Common myeloid progenitor, CD34-positive (primary cell): ENCODE measurements around the gene ZNF672.

Experiments used
- CTCF ChIA-PET: fragments of 350-600 bp; sonication (Branson Sonifier 250); formaldehyde crosslinking; loops from one replicate; lab custom pipeline; 2021; ENCODE audit warnings: antibody characterized with exemption; lab: Charles Lee
- POLR2A ChIA-PET: fragments of 350-600 bp; sonication (Branson Sonifier 250); formaldehyde crosslinking; loops from one replicate; lab custom pipeline; 2021; ENCODE audit warnings: antibody characterized with exemption; lab: Charles Lee
- DNase-seq, 3 donors: peaks; one replicate each; pipeline versions ENCODE4 v3.0.0 to v3.0.0-alpha.2; 2013
- H3K27ac ChIP-seq, 2 experiments: 1 replicate in 1 of 2; 2 replicates in 1 of 2; pipeline ENCODE4 v1.7.0; 2013; ENCODE audit warnings: inconsistent platforms in 2 of 2, low read length in 2 of 2, mild to moderate bottlenecking in 2 of 2, low read depth in 1 of 2, moderate library complexity in 1 of 2; ENCODE audit not compliant: severe bottlenecking in 2 of 2, insufficient read depth in 1 of 2, poor library complexity in 1 of 2
- H3K27me3 ChIP-seq, 5 experiments: replicated peaks in 2 of 5; 1 replicate in 3 of 5; 2 replicates in 2 of 5; pipeline versions ENCODE4 v1.6.1 to v1.7.0; 2013; ENCODE audit warnings: low read length in 4 of 5, mild to moderate bottlenecking in 2 of 5, moderate library complexity in 2 of 5, inconsistent platforms in 1 of 5; ENCODE audit not compliant: insufficient read depth in 5 of 5, control insufficient read depth in 4 of 5
- H3K36me3 ChIP-seq, 4 experiments: 1 replicate in 2 of 4; 2 replicates in 2 of 4; pipeline versions ENCODE4 v1.6.1 to v1.7.0; 2013; ENCODE audit warnings: low read length in 3 of 4, control low read depth in 1 of 4, mild to moderate bottlenecking in 1 of 4; ENCODE audit not compliant: control insufficient read depth in 4 of 4, insufficient read depth in 4 of 4
- H3K4me1 ChIP-seq, 4 experiments: 1 replicate in 3 of 4; 2 replicates in 1 of 4; pipeline versions ENCODE4 v1.6.1 to v1.7.1; 2013; ENCODE audit warnings: low read length in 3 of 4, mild to moderate bottlenecking in 3 of 4, control low read depth in 1 of 4, inconsistent platforms in 1 of 4, moderate library complexity in 1 of 4; ENCODE audit not compliant: control insufficient read depth in 4 of 4, insufficient read depth in 4 of 4; ENCODE audit errors: control extremely low read depth in 1 of 4
- H3K4me3 ChIP-seq, 7 experiments: 1 replicate in 4 of 7; 2 replicates in 3 of 7; pipeline versions ENCODE4 v1.5.1 to v1.7.0; 2013; ENCODE audit warnings: mild to moderate bottlenecking in 7 of 7, low read length in 6 of 7, moderate library complexity in 6 of 7, inconsistent platforms in 2 of 7, low read depth in 2 of 7, control low read depth in 1 of 7; ENCODE audit not compliant: insufficient read depth in 4 of 7, control insufficient read depth in 1 of 7; ENCODE audit errors: extremely low read depth in 1 of 7
- H3K9me3 ChIP-seq, 5 experiments: 1 replicate in 4 of 5; 2 replicates in 1 of 5; pipeline versions ENCODE4 v1.6.1 to v1.7.1; 2013; ENCODE audit warnings: low read length in 4 of 5, mild to moderate bottlenecking in 2 of 5, inconsistent platforms in 1 of 5, low read depth in 1 of 5, moderate library complexity in 1 of 5; ENCODE audit not compliant: control insufficient read depth in 4 of 5, insufficient read depth in 2 of 5; ENCODE audit errors: control extremely low read depth in 1 of 5
- WGBS: methylation state at CpG from one replicate; pipeline ENCODE4 v1.1.5; 2013; ENCODE audit not compliant: insufficient coverage; 5-methylcytosine and 5-hydroxymethylcytosine counted together

ZNF672 gene

DNA sequence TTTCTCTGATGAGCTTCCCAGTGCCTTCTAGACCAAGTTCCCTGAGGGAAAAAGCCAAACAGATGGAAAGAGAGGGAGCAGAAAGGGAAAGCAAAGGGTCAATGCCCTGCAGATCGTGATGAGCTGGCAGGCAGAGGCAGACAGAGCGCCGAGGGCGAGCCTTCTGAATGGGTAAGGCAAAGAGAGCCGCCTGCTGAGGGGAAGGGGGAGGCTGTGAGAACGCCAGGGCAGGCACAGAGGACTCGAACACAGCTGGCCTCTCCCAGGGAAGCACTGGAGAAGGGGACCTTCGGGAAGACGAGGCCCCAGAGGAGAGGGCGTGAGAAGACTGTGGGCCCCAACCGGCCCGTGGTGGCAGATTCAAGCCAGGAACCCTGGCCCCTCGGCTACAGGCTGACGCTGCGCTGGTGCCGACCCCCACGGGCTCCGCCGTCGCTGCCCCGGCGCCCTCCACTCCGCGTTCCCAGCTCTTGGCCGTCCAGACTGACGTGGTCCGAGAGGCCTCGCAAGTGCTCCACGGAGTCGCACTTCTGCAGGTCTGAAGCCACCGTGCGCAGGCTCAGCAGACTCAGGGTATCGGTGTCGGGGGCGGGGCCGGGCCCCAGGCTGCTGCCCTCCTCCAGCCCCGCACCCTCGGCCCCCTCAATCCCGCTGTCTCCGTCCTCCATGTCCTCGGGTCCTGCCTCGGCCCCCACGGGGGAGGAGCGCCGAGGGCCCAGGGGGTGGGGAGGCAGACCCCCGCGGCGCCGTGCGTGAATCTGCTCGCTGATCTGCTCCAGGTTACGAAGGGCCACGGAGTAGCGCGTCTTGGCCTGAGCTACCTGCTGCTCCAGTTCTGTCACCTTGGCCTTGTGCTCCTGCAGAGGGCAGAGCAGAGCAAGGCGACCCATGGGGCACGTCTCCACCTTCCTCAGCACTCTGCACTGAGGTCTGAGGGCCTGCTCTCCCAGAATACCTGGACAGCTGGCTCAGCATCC, 26.2 kb upstream of the ZNF672 start:
- no peak for DNase-seq
- WGBS, result 97% methylated on average over 53 of the region's 57 CpGs
- no peak overlapping the region for H3K4me3 ChIP-seq
- ChIA-PET POLR2A (no interaction called here), CTCF (interaction anchor here (0.9 to 11.5 kb wide), 4 partner anchors 10 to 200 kb away, joined by 3 to 186 read pairs (median 9); partner anchors contain the start of gene OR14I1)
- peaks cover 10 to 60% (median 45%) of the 10 kb centered on the region in 4 experiments for H3K36me3 ChIP-seq
- peaks cover 2 to 30% (median 24%) of the 10 kb centered on the region in 4 experiments for H3K4me1 ChIP-seq
- no peaks in the 10 kb centered on the region for H3K9me3 ChIP-seq
- no peak overlapping the region for H3K27ac ChIP-seq
- no peaks in the 10 kb centered on the region for H3K27me3 ChIP-seq

DNA sequence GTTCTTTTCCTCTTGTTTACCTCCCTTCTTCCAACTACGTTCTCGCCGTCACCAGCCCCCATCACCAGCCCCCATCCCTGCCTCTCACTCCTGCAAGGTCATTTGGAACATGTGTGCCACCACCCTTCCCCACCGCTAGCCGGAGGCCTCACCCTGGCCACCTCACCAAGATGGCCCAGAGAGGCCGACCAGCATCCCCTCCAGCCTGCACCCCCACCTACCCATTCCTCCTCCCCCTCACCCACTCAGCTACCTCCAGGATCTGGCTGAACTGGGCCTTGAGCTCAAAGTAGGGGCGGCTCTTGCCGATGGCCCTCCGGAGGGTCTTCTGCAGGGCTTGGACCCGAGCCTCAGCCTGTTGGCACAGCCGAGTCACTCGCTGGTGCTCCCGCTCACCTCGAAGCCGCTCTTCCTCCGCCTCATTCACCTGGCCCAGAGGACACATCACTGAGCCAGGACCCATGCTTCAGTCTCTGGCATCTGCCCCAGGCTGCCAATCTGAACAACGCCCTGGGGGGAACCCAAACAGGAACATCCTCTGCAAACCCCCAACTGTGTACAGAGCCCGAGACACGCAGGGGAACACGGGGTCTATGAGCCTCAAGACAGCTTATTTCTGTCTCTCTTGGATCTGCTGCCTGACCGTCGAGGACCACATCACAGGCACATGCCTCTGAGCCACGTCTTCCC, 25.1 kb upstream of the ZNF672 start:
- ChIA-PET CTCF (interaction anchor here (0.9 to 11.5 kb wide), 3 partner anchors 9 to 201 kb away, joined by 3 to 186 read pairs (median 9); partner anchors contain the start of gene OR14I1), POLR2A (no interaction called here)
- Histone ChIP-seq H3K4me1 (peaks cover 0 to 31% (median 25%) of the 10 kb centered on the region in 4 experiments), H3K4me3 (no peak overlapping the region), H3K36me3 (peaks cover 10 to 60% (median 45%) of the 10 kb centered on the region in 4 experiments), H3K27ac (no peak overlapping the region), H3K27me3 (no peaks in the 10 kb centered on the region), H3K9me3 (no peaks in the 10 kb centered on the region)
- no peak for DNase-seq
- WGBS, result 97% methylated on average over 20 of the region's 23 CpGs

DNA sequence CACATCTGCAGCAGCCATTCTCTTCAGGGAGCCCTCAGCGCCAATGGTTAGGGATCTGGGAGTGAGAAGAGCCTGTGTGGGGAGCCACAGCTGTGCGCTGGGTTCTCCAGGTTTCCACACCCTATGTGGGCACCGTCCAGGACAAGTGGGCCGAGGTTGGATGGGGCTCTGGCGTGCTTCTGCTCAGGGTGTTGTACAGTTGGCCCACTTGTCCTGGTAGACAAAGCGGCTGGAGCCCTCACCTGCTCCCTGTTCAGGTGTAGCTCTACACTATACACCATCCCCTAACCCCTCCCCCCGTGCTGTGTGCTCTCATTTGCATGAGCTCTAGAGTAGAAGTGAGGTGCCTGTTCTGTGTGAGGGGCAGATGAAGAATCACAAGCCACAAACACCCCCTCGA, 24.5 kb upstream of the ZNF672 start:
- CTCF ChIA-PET, result interaction anchor here (0.6 to 11.5 kb wide), 5 partner anchors 11 to 217 kb away, joined by 3 to 186 read pairs (median 3); partner anchors contain the start of gene OR14I1
- H3K27ac ChIP-seq, result no peak overlapping the region
- POLR2A ChIA-PET, result no interaction called here
- H3K36me3 ChIP-seq, result peaks cover 10 to 64% (median 46%) of the 10 kb centered on the region in 4 experiments
- DNase-seq, result no peak
- WGBS, result 95% methylated on average over 3 of the region's 8 CpGs
- no peak overlapping the region for H3K4me3 ChIP-seq
- no peaks in the 10 kb centered on the region for H3K9me3 ChIP-seq
- no peaks in the 10 kb centered on the region for H3K27me3 ChIP-seq
- H3K4me1 ChIP-seq, result peaks cover 0 to 31% (median 25%) of the 10 kb centered on the region in 4 experiments

DNA sequence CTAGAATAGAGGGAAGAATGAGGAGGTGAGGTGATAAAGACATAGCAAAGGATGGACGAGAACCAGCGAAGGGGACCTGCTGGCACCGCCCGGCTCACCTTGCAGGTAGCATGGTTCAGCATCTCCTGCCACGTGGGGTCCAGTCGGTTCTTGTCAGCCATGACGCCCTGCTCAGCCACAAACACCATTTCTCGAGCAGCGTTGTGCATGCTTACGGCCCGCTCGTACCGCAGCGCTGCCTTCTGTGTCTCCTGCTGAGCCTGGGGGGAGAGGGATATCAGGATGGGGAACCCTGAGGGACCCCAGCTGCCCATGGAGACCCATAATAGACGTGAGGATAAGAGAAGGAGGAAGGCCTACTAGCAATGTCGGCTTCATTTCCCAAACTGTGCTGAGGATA, 23.7 kb upstream of the ZNF672 start:
- CTCF ChIA-PET, result interaction anchor here (1.0 to 11.5 kb wide), 4 partner anchors 11 to 192 kb away, joined by 3 to 186 read pairs (median 4); partner anchors contain the start of gene OR14I1
- Histone ChIP-seq H3K9me3 (no peaks in the 10 kb centered on the region), H3K4me1 (peaks cover 0 to 31% (median 27%) of the 10 kb centered on the region in 4 experiments), H3K27me3 (no peaks in the 10 kb centered on the region), H3K4me3 (no peak overlapping the region), H3K27ac (no peak overlapping the region), H3K36me3 (peaks cover 10 to 70% (median 48%) of the 10 kb centered on the region in 4 experiments)
- no peak for DNase-seq
- POLR2A ChIA-PET, result no interaction called here
- 96% methylated on average over 14 of the region's 16 CpGs for WGBS

DNA sequence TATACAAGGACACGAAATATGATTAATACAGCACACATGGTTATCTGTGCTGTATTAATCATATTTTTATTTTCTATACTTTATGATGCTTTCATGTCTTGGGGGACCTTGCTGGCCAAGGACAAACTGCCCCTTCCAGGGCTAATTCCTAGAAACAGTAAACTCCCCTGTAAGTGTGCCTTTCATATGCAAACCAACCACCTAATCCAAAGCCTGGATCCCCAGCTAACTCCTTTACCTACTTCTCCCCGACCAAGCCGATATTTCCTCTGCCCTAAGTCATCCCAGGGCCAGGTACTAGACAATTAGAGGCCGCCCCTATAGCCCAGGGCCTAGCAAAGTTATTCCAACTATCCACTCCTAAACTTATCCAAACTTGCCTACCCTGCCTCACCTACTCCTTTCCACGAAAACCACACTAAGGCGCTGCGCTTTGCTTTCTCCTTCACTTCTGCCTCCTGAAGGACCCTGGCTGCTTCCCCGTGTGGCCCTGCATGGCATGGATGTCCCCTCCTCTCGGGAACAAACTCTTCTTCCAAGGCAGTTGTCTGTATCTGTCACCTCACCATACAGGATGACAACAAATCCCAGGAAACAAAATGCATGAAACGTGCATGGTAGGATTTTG, 22.5 kb upstream of the ZNF672 start:
- POLR2A ChIA-PET, result no interaction called here
- Histone ChIP-seq H3K4me3 (peak overlapping the region in 1 of 7 experiments; percentile 10), H3K4me1 (peaks cover 2 to 28% (median 27%) of the 10 kb centered on the region in 4 experiments), H3K9me3 (no peaks in the 10 kb centered on the region), H3K36me3 (peaks cover 14 to 75% (median 51%) of the 10 kb centered on the region in 4 experiments), H3K27me3 (no peaks in the 10 kb centered on the region), H3K27ac (no peak overlapping the region)
- 96% methylated on average over 5 of the region's 10 CpGs for WGBS
- no peak for DNase-seq
- CTCF ChIA-PET, result interaction anchor here (2.4 kb wide), 1 partner anchor 10 kb away, joined by 11 read pairs; no protein-coding TSS in a partner anchor

DNA sequence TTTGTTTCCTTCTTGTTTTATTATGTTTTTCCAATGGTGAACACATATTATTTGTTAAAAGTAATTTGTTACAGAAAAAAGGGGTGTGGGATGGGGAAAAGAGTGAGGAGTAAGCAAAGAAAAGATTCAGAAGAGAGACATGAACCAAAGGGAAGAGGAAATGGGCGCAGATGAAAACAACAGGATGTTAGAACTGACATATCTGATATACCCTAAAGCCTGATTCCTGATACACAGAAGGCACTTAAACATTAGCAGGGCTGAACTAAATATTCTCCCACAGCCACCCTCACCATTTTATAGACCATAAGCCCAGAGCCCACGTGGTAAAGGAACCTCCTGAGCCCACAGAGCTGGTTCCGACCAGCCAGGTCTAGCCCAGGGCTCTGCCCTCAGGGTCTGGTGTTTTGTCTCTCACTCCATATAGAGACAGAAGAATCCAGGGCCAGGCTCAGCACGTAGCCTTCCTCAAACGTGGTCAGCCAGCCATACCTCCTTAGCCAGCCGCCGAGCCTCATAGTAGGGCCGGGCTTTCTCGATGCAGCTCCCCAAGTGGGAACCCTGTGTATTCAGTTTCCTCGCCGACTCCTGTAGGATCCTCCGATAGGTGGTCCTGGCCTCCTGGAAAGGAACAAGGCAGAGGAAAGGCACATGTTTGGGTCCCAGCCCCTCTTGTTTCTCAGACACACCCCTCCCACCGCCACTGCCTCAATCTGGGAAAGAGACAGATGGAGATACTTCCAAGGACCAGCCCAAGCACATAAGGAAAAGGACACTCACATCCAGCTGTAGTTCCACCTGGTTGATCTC, 21.8 kb upstream of the ZNF672 start:
- Histone ChIP-seq H3K27ac (peak overlapping the region in 1 of 2 experiments; percentile 40), H3K4me3 (peak overlapping the region in 2 of 7 experiments; percentile 10 to 30), H3K36me3 (peaks cover 19 to 75% (median 55%) of the 10 kb centered on the region in 4 experiments), H3K4me1 (peaks cover 2 to 27% (median 20%) of the 10 kb centered on the region in 4 experiments), H3K27me3 (no peaks in the 10 kb centered on the region), H3K9me3 (no peaks in the 10 kb centered on the region)
- WGBS, result 94% methylated on average over 9 of the region's 13 CpGs
- ChIA-PET CTCF (interaction anchor here (2.4 kb wide), 1 partner anchor 10 kb away, joined by 11 read pairs; no protein-coding TSS in a partner anchor), POLR2A (interaction anchor here (0.7 kb wide), 1 partner anchor 57 kb away, joined by 3 read pairs; no protein-coding TSS in a partner anchor)
- DNase-seq, result no peak
